ENCODE measurements around the gene NME7. TPM values are rescaled to one million over a fixed set of nuclear protein-coding genes. Genes with fewer than 3 reads are reported as not detected.

NME7 gene
- total RNA-seq, 1 experiment from 2014 or later: 13.2 TPM

- Mint-ChIP-seq H3K36me3 (ENCODE audit: insufficient read depth in 1 of 3, low read depth in 3 of 3) (peaks cover 10 to 40% (median 33%) of the 10 kb centered on the region in 3 experiments; a peak in 6 of 7 replicates), H3K4me3 (no peak overlapping the region), H3K4me1 (peaks cover 13 to 14% of the 10 kb centered on the region in 2 experiments), H3K27me3 (ENCODE audit: low read depth) (no peaks in the 10 kb centered on the region), H3K9me3 (no peaks in the 10 kb centered on the region), H3K27ac (no peak overlapping the region)
- Histone ChIP-seq H2AK5ac (ENCODE audit: insufficient read length, low read length) (no peak overlapping the region), H4K20me1 (ENCODE audit: control insufficient read depth, insufficient read depth, insufficient read length) (no peaks in the 10 kb centered on the region), H4K91ac (ENCODE audit: insufficient read length, low read depth, low read length) (no peak overlapping the region), H3K27me3 (ENCODE audit: insufficient read depth, low read length) (no peaks in the 10 kb centered on the region), H2BK20ac (ENCODE audit: low read depth, low read length, poor library complexity, severe bottlenecking) (no peak overlapping the region), H2BK120ac (ENCODE audit: low read depth, low read length, poor library complexity, severe bottlenecking) (no peak overlapping the region), H4K8ac (replicated peaks; ENCODE audit: insufficient read length, low read depth, low read length) (no peak overlapping the region), H3K23ac (ENCODE audit: insufficient read length, low read depth, low read length) (no peak overlapping the region), H3K4me1 (ENCODE audit: insufficient read depth, low read length) (peaks cover 3% of the 10 kb centered on the region; the same call in 1 of the 2 replicates), H2BK15ac (ENCODE audit: low read depth, low read length) (no peak overlapping the region), H3K79me1 (ENCODE audit: insufficient read depth, low read depth, low read length, poor library complexity, severe bottlenecking) (peaks cover 2% of the 10 kb centered on the region), H3K9me3 (ENCODE audit: control insufficient read depth, low read depth, low read length) (no peaks in the 10 kb centered on the region), H4K5ac (ENCODE audit: insufficient read length, low read depth, low read length) (no peak overlapping the region), H2BK12ac (ENCODE audit: insufficient read length, low read depth, low read length) (no peak overlapping the region), H3T11ph (ENCODE audit: low read length) (no peak overlapping the region), H3K23me2 (ENCODE audit: insufficient read length, low read depth, low read length, poor library complexity, severe bottlenecking) (no peaks in the 10 kb centered on the region), H3K56ac (ENCODE audit: insufficient read length, low read depth, low read length) (no peak overlapping the region), H3K4me2 (ENCODE audit: insufficient read depth, insufficient read length, low read length) (no peak overlapping the region), H2AFZ (ENCODE audit: low read length) (no peak overlapping the region), H3K79me2 (ENCODE audit: insufficient read depth, low read length) (peaks cover 10% of the 10 kb centered on the region; the same call in 1 of the 2 replicates), H3K18ac (ENCODE audit: insufficient read length, low read depth, low read length) (no peak overlapping the region), H3K4ac (ENCODE audit: low read depth, low read length) (no peak overlapping the region), H3K9ac (ENCODE audit: extremely low read depth, insufficient read length, low read length) (no peak overlapping the region), H3K14ac (ENCODE audit: insufficient read depth, low read length) (no peak overlapping the region), H3K27ac (ENCODE audit: insufficient read length, low read depth, low read length) (no peak overlapping the region), H2BK5ac (ENCODE audit: insufficient read length, low read length) (no peak overlapping the region)
- no peak for DNase-seq
- WGBS (ENCODE audit: extremely low coverage, insufficient read length, low lambda C conversion rate): no CpG with 5 or more reads among the region's 5 CpGs
- no peak for TF ChIP-seq CTCF (conservative IDR thresholded peaks at IDR 0.05)
Observed at GRCh38 chr1:169119405-169119804, 248.2 kb downstream of the NME7 start.

All from H9 (cell line).